ENCODE results near the gene BICD2. TPM values are rescaled to one million over a fixed set of nuclear protein-coding genes. Genes with fewer than 3 reads are reported as not detected.

Gene BICD2
- total and polyA plus RNA-seq, 9 of the 15 experiments (the other 6 are each of a cell fraction or from before 2014, with no cell fraction given): 3.6 to 23.4 (median 11.8) TPM

GRCh38 chr9:92668746-92669526 lies 95.7 kb downstream of the BICD2 start (continued):
- TF ChIP-seq MGA (IDR thresholded peaks at IDR 0.05): peak; percentile 35; the same call in 1 of the 2 replicates
- no peak for TF ChIP-seq RFX5 (IDR thresholded peaks at IDR 0.05; ENCODE audit: low read depth, low read length)
- peak in 1 of 2 experiments; percentile 37 for TF ChIP-seq E2F6 (IDR thresholded peaks at IDR 0.05; ENCODE audit: borderline replicate concordance in 1 of 2, extremely low read depth in 1 of 2, insufficient read depth in 1 of 2, insufficient read length in 1 of 2, low read depth in 1 of 2, low read length in 1 of 2, poor library complexity in 1 of 2, severe bottlenecking in 1 of 2)
- peak; percentile 96 for TF ChIP-seq BCOR (IDR thresholded peaks at IDR 0.05)
- TF ChIP-seq ZNF780A (CRISPR knock-in tag; IDR thresholded peaks at IDR 0.05): no peak
- peak; percentile 75 to 89 for TF ChIP-seq KDM1A (IDR thresholded peaks at IDR 0.05)
- no peak for TF ChIP-seq PRPF4 (IDR thresholded peaks at IDR 0.05; ENCODE audit: insufficient read depth, low read depth, low read length, poor library complexity, severe bottlenecking)
- no peak for TF ChIP-seq FOXK2 (conservative IDR thresholded peaks at IDR 0.05 in 1 of 2, IDR thresholded peaks at IDR 0.05 in 1 of 2; ENCODE audit: low read depth in 2 of 2)
- peak; percentile 69 for TF ChIP-seq BRD9 (IDR thresholded peaks at IDR 0.05; ENCODE audit: low read depth, partially characterized antibody)
- 0 out of 2 replicates have a peak, but pooled peaks have one; percentile 7 for TF ChIP-seq TCF3 (CRISPR knock-in tag; IDR thresholded peaks at IDR 0.05)
- peak; percentile 46 to 63; a peak in 2 of 4 replicates for TF ChIP-seq TEAD1 (CRISPR knock-in tag; IDR thresholded peaks at IDR 0.05)
- TF ChIP-seq ZNF445 (CRISPR knock-in tag; IDR thresholded peaks at IDR 0.05; ENCODE audit: low read depth): no peak
- TF ChIP-seq ATF1 (CRISPR knock-in tag; IDR thresholded peaks at IDR 0.05): no peak
- TF ChIP-seq ATF1 (tag; IDR thresholded peaks at IDR 0.05): peak; percentile 31; the same call in 1 of the 2 replicates
- TF ChIP-seq EGR1 (conservative IDR thresholded peaks at IDR 0.05): peak; percentile 65
